ENCODE data around the gene SEC23A.

SEC23A gene

DNA sequence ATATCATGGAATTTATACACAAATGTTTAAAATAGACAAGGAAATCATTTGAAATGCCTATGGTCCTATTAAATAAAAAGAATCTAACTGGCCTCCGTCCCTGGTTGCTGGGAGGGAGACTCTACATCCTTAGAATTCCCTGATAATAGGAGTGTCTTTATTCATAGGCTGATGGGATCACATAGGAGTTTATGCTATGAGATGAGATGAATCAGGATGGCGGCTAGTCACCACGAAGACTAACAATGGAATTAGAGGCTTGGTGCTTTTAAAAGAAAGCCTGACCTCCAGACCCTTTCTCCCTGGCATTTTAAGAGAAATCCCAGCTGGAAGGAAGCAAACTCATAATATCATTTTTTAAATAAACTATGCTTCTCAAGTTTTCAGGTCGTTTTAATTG, 69.7 kb downstream of the SEC23A start:
- H3K27ac ChIP-seq (ENCODE audit: low read length): no peak overlapping the region

DNA sequence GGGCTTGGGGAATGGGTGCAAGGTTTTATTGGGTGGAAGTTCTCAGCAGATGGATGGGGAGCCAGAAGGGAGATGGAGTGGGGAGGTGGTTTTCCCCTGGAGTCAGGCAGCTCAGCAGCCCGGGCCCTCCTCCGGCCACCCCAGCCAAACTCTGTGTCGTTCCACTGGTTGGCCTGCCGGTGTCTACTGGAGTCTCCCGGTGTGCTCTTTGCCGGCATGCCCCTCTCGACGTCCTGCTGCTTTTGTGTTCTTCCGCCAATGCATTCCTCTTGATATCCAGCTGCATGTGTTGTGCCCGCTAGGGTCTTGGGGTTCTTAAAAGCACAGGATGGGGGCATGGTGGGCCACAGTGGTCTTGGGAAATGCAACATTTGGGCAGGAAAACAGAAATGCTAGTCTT, 72.8 kb downstream of the SEC23A start:
- Histone ChIP-seq H3K4me2 (ENCODE audit: low read length) (no peak overlapping the region), H4K20me1 (ENCODE audit: insufficient read depth, low read length) (no peaks in the 10 kb centered on the region), H3K27me3 (ENCODE audit: low read depth, low read length) (no peaks in the 10 kb centered on the region), H3K9ac (ENCODE audit: low read length) (no peak overlapping the region), H3K4me3 (ENCODE audit: low read length) (no peak overlapping the region), H3K79me2 (ENCODE audit: low read length) (no peaks in the 10 kb centered on the region), H3K4me1 (ENCODE audit: low read length) (no peaks in the 10 kb centered on the region), H2AFZ (ENCODE audit: low read depth, low read length) (no peak overlapping the region), H3K36me3 (replicated peaks; ENCODE audit: low read depth, low read length) (peaks cover 26% of the 10 kb centered on the region), H3K27ac (ENCODE audit: low read length) (no peak overlapping the region), H3K9me3 (ENCODE audit: insufficient read depth, low read length) (no peaks in the 10 kb centered on the region)
- no peak for TF ChIP-seq EZH2phosphoT487 (IDR thresholded peaks at IDR 0.05; ENCODE audit: low read depth)
- TF ChIP-seq, protein P1, sequence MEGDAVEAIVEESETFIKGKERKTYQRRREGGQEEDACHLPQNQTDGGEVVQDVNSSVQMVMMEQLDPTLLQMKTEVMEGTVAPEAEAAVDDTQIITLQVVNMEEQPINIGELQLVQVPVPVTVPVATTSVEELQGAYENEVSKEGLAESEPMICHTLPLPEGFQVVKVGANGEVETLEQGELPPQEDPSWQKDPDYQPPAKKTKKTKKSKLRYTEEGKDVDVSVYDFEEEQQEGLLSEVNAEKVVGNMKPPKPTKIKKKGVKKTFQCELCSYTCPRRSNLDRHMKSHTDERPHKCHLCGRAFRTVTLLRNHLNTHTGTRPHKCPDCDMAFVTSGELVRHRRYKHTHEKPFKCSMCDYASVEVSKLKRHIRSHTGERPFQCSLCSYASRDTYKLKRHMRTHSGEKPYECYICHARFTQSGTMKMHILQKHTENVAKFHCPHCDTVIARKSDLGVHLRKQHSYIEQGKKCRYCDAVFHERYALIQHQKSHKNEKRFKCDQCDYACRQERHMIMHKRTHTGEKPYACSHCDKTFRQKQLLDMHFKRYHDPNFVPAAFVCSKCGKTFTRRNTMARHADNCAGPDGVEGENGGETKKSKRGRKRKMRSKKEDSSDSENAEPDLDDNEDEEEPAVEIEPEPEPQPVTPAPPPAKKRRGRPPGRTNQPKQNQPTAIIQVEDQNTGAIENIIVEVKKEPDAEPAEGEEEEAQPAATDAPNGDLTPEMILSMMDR (IDR thresholded peaks at IDR 0.05; ENCODE audit: low read depth, low read length): no peak

More for the DNA sequence above, 69.7 kb downstream of the SEC23A start:
- Histone ChIP-seq H3K79me2 (ENCODE audit: low read length) (no peaks in the 10 kb centered on the region), H3K4me3 (ENCODE audit: low read length) (no peak overlapping the region), H3K4me2 (ENCODE audit: low read length) (no peak overlapping the region), H4K20me1 (ENCODE audit: insufficient read depth, low read length) (no peaks in the 10 kb centered on the region), H2AFZ (ENCODE audit: low read depth, low read length) (no peak overlapping the region), H3K9me3 (ENCODE audit: insufficient read depth, low read length) (no peaks in the 10 kb centered on the region), H3K36me3 (replicated peaks; ENCODE audit: low read depth, low read length) (peaks cover 40% of the 10 kb centered on the region), H3K4me1 (ENCODE audit: low read length) (no peaks in the 10 kb centered on the region), H3K27me3 (ENCODE audit: low read depth, low read length) (no peaks in the 10 kb centered on the region), H3K9ac (ENCODE audit: low read length) (no peak overlapping the region)
- TF ChIP-seq, protein P1 (IDR thresholded peaks at IDR 0.05; ENCODE audit: low read depth, low read length): no peak
- TF ChIP-seq EZH2phosphoT487 (IDR thresholded peaks at IDR 0.05; ENCODE audit: low read depth): no peak

DNA sequence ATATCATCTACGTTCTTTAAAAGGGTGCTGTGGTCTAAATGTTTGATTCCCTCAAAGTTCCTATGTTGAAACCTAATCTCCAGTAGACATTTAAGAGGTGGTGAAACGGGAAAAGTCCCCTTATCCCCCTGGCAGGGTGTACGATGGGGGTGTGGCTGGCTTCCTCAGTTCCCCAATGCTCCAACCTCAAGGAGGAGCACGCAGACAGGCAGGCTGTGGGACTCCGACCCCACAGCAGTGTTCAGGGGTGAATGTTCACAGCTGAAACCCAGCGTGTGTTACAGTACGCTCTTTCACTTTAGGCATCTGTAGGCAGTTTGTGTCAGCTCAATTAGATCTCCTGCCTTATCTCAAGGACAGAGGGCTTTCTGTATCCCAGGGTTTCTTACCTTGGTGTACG, 73.2 kb downstream of the SEC23A start:
- H3K4me1 ChIP-seq (ENCODE audit: low read length): no peaks in the 10 kb centered on the region
- TF ChIP-seq, protein P1 (IDR thresholded peaks at IDR 0.05; ENCODE audit: low read depth, low read length): no peak
- no peak for TF ChIP-seq EZH2phosphoT487 (IDR thresholded peaks at IDR 0.05; ENCODE audit: low read depth)
- no peak overlapping the region for H3K4me3 ChIP-seq (ENCODE audit: low read length)
- no peaks in the 10 kb centered on the region for H3K9me3 ChIP-seq (ENCODE audit: insufficient read depth, low read length)
- no peaks in the 10 kb centered on the region for H3K79me2 ChIP-seq (ENCODE audit: low read length)
- no peaks in the 10 kb centered on the region for H3K27me3 ChIP-seq (ENCODE audit: low read depth, low read length)
- no peak overlapping the region for H3K4me2 ChIP-seq (ENCODE audit: low read length)
- H2AFZ ChIP-seq (ENCODE audit: low read depth, low read length): no peak overlapping the region
- H3K27ac ChIP-seq (ENCODE audit: low read length): no peak overlapping the region
- H3K9ac ChIP-seq (ENCODE audit: low read length): no peak overlapping the region
- H3K36me3 ChIP-seq (replicated peaks; ENCODE audit: low read depth, low read length): peaks cover 26% of the 10 kb centered on the region
- H4K20me1 ChIP-seq (ENCODE audit: insufficient read depth, low read length): no peaks in the 10 kb centered on the region

DNA sequence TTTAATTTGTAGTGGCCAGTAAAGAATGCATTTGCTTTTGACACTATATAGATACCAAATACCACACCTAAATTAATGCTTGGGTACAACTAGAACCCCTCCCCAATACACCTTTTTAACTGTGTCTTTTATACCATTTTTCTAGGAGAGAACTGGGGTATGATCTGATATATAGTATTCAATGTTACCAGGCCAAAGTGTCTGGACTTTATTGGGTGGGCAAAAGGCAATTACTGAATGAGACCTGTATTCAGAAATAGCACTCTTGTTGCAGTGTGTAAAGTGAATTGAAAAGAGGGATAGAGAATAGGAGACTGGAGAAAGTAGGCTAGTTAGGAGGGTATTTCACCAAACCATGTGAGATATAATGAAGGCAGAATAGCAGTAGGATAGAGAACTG, 74.4 kb downstream of the SEC23A start:
- no peak overlapping the region for H3K9ac ChIP-seq (ENCODE audit: low read length)
- H3K27me3 ChIP-seq (ENCODE audit: low read depth, low read length): no peaks in the 10 kb centered on the region
- no peak overlapping the region for H3K4me3 ChIP-seq (ENCODE audit: low read length)
- TF ChIP-seq EZH2phosphoT487 (IDR thresholded peaks at IDR 0.05; ENCODE audit: low read depth): no peak
- TF ChIP-seq, protein P1 (IDR thresholded peaks at IDR 0.05; ENCODE audit: low read depth, low read length): no peak
- H3K79me2 ChIP-seq (ENCODE audit: low read length): no peaks in the 10 kb centered on the region
- peaks cover 19% of the 10 kb centered on the region for H3K36me3 ChIP-seq (replicated peaks; ENCODE audit: low read depth, low read length)
- no peak overlapping the region for H2AFZ ChIP-seq (ENCODE audit: low read depth, low read length)
- no peak overlapping the region for H3K27ac ChIP-seq (ENCODE audit: low read length)
- no peaks in the 10 kb centered on the region for H4K20me1 ChIP-seq (ENCODE audit: insufficient read depth, low read length)
- no peak overlapping the region for H3K4me2 ChIP-seq (ENCODE audit: low read length)
- no peaks in the 10 kb centered on the region for H3K4me1 ChIP-seq (ENCODE audit: low read length)
- no peaks in the 10 kb centered on the region for H3K9me3 ChIP-seq (ENCODE audit: insufficient read depth, low read length)
